Keratinocyte (primary cell): ENCODE data around the gene TLR9. TPM values are rescaled to one million over a fixed set of nuclear protein-coding genes. Genes with fewer than 3 reads are reported as not detected.

Experiments used
- DNase-seq: peaks from one replicate; pipeline ENCODE4 v3.0.0-alpha.2; 2011; ENCODE audit warnings: low read depth, missing footprints, low spot score
- FAIRE-seq: peaks from 2 replicates; lab custom pipeline; 2011; peaks lifted over from hg19 to GRCh38; lab: Jason Lieb, UNC
- H2AFZ ChIP-seq: 2 replicates; pipeline ENCODE4 v1.6.0; 2012; ENCODE audit warnings: low read length, control low read depth, inconsistent platforms; ENCODE audit not compliant: control insufficient read depth
- H3K27ac ChIP-seq: 2 replicates; pipeline ENCODE4 v1.5.1; 2011; ENCODE audit warnings: low read length; ENCODE audit not compliant: control insufficient read depth, insufficient read depth
- H3K27me3 ChIP-seq: 3 replicates; pipeline ENCODE4 v1.6.0; 2011; ENCODE audit warnings: low read length; ENCODE audit not compliant: control insufficient read depth, insufficient read depth; ENCODE audit errors: extremely low read depth
- H3K36me3 ChIP-seq, 2 experiments: 2 replicates in 1 of 2; 3 replicates in 1 of 2; pipeline ENCODE4 v1.5.1; 2011; ENCODE audit warnings: low read length in 2 of 2, mild to moderate bottlenecking in 1 of 2; ENCODE audit not compliant: control insufficient read depth in 2 of 2, insufficient read depth in 2 of 2; ENCODE audit errors: extremely low read depth in 1 of 2
- H3K4me1 ChIP-seq: 3 replicates; pipeline ENCODE4 v1.5.1; 2011; ENCODE audit warnings: low read length; ENCODE audit not compliant: control insufficient read depth, insufficient read depth; ENCODE audit errors: extremely low read depth
- H3K4me2 ChIP-seq: 3 replicates; pipeline ENCODE4 v1.6.0; 2011; ENCODE audit warnings: low read depth, low read length; ENCODE audit not compliant: control insufficient read depth, insufficient read depth; ENCODE audit errors: extremely low read depth
- H3K4me3 ChIP-seq, 3 experiments: fragments of 200-600 bp in 1 of 3; sonication (generic) in 1 of 3; 2 replicates in 2 of 3; 3 replicates in 1 of 3; pipeline ENCODE4 v1.5.1; 2011 to 2016; ENCODE audit warnings: low read length in 3 of 3, mild to moderate bottlenecking in 3 of 3, control low read depth in 2 of 3, inconsistent platforms in 1 of 3, low read depth in 1 of 3, mixed read lengths in 1 of 3, mixed run types in 1 of 3, moderate library complexity in 1 of 3; ENCODE audit not compliant: control insufficient read depth in 2 of 3, insufficient read depth in 2 of 3; ENCODE audit errors: extremely low read depth in 1 of 3
- H3K79me2 ChIP-seq: 2 replicates; pipeline ENCODE4 v1.6.0; 2012; ENCODE audit warnings: low read length; ENCODE audit not compliant: control insufficient read depth, insufficient read depth
- H3K9ac ChIP-seq: 3 replicates; pipeline ENCODE4 v1.6.0; 2011; ENCODE audit warnings: low read length; ENCODE audit not compliant: control insufficient read depth, insufficient read depth; ENCODE audit errors: extremely low read depth
- H3K9me1 ChIP-seq: 3 replicates; pipeline ENCODE4 v1.6.0; 2011; ENCODE audit warnings: low read length; ENCODE audit not compliant: control insufficient read depth, insufficient read depth; ENCODE audit errors: extremely low read depth
- H3K9me3 ChIP-seq: 2 replicates; pipeline ENCODE4 v1.5.1; 2012; ENCODE audit warnings: low read depth, low read length; ENCODE audit not compliant: control insufficient read depth
- H4K20me1 ChIP-seq: 3 replicates; pipeline ENCODE4 v1.6.0; 2011; ENCODE audit warnings: low read length; ENCODE audit not compliant: control insufficient read depth, insufficient read depth; ENCODE audit errors: extremely low read depth
- EZH2 ChIP-seq: IDR thresholded peaks from one replicate; pipeline ENCODE4 v1.6.1; 2012; ENCODE audit warnings: inconsistent platforms, mild to moderate bottlenecking, low read length, moderate library complexity
- dilution Hi-C: fragments of 300-500 bp; cut with MboI; formaldehyde crosslinking; loops from one replicate; pipeline ENCODE4 v1.7.0; 2020; ENCODE audit warnings: low sequenced_read_pairs; ENCODE audit not compliant: extremely low pct_ligation_motif_present
- polyA plus RNA-seq, 5 experiments: library from polyadenylated mRNA; depleted of rRNA in 3 of 5; stranded (reverse) in 3 of 5; stranded (forward) in 1 of 5; unstranded in 1 of 5; fragments of >200 nt; gene quantifications; 1 replicate in 1 of 5; 2 replicates in 3 of 5; 3 replicates in 1 of 5; pipeline versions ENCODE4 v1.2.1 to v1.2.3, GENCODE V29; 2011 to 2012; ENCODE audit warnings: missing spikeins in 2 of 5, low read depth in 1 of 5, low replicate concordance in 1 of 5
- TF ChIP-seq, protein P1 (sequence below), 3 experiments: IDR thresholded peaks in 1 of 3; conservative IDR thresholded peaks in 1 of 3; optimal IDR thresholded peaks in 1 of 3; 2 replicates in 2 of 3; 3 replicates in 1 of 3; pipeline versions ENCODE3 to v1.5.1; 2011; ENCODE audit warnings: low read length in 3 of 3, mild to moderate bottlenecking in 3 of 3, moderate library complexity in 2 of 3, control low read depth in 1 of 3, inconsistent platforms in 1 of 3; ENCODE audit not compliant: insufficient read depth in 2 of 3; ENCODE audit errors: extremely low read depth in 1 of 3

The TLR9 gene
- polyA plus RNA-seq, 1 donor (not counting 4 experiments of a cell fraction or from before 2014, with no cell fraction given): not detected

DNA sequence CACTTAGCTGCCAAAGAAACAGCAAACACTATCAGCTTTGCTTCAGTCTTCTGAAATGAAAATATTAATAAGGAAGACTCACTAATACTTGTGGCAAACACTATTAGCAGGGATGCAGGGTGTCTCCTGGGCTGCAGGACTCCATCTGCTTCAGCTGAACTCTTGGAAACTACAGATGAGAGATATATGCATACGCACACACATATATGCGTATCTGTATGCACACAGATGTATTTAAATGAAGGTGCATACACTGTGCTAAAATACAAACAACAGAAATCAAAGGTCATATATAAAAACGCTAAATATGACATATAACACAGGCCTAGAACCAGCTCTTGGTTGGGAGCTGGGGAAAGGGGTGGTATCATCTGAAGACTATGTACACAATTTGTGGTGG is 30.7 kb upstream of the TLR9 start:
- Histone ChIP-seq H3K9ac (no peak overlapping the region), H3K4me1 (peaks cover 11% of the 10 kb centered on the region), H3K27me3 (no peaks in the 10 kb centered on the region), H3K4me3 (no peak overlapping the region), H2AFZ (no peak overlapping the region), H3K36me3 (peaks cover 32 to 43% of the 10 kb centered on the region in 2 experiments), H4K20me1 (peaks cover 4% of the 10 kb centered on the region), H3K9me3 (no peaks in the 10 kb centered on the region), H3K4me2 (no peak overlapping the region), H3K79me2 (peaks cover 6% of the 10 kb centered on the region), H3K9me1 (no peaks in the 10 kb centered on the region), H3K27ac (no peak overlapping the region)
- DNase-seq: no peak
- TF ChIP-seq EZH2: no peak
- TF ChIP-seq, protein P1, sequence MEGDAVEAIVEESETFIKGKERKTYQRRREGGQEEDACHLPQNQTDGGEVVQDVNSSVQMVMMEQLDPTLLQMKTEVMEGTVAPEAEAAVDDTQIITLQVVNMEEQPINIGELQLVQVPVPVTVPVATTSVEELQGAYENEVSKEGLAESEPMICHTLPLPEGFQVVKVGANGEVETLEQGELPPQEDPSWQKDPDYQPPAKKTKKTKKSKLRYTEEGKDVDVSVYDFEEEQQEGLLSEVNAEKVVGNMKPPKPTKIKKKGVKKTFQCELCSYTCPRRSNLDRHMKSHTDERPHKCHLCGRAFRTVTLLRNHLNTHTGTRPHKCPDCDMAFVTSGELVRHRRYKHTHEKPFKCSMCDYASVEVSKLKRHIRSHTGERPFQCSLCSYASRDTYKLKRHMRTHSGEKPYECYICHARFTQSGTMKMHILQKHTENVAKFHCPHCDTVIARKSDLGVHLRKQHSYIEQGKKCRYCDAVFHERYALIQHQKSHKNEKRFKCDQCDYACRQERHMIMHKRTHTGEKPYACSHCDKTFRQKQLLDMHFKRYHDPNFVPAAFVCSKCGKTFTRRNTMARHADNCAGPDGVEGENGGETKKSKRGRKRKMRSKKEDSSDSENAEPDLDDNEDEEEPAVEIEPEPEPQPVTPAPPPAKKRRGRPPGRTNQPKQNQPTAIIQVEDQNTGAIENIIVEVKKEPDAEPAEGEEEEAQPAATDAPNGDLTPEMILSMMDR (optimal IDR thresholded peaks at IDR 0.05 in 1 of 3, IDR thresholded peaks at IDR 0.05 in 1 of 3, conservative IDR thresholded peaks at IDR 0.05 in 1 of 3; ENCODE audit: extremely low read depth in 1 of 3, insufficient read depth in 2 of 3, low read length in 3 of 3): no peak
- no peak for FAIRE-seq
- dilution Hi-C loops: no loop called here

DNA sequence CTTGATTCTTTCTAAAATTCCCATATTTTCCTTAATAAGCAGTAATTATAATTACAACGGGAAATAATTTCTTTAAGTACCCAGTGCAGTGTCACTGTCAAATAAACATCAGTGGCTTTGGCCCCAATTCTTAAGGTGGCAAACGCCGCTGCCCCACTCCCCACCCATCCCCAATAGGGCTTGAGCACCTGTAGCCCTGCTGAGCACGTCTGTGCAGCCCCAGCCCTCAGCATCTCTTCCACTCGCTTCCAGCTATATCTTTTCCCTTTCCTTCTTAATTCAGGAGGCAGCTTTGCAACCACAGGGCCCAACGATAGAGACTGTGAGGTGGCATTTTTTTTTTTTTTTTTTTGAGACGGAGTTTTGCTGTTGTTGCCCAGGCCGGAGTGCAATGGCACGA is 29.2 kb upstream of the TLR9 start:
- peaks cover 5% of the 10 kb centered on the region for H3K79me2 ChIP-seq
- no peak overlapping the region for H3K4me2 ChIP-seq
- FAIRE-seq: no peak
- H4K20me1 ChIP-seq: peaks cover 4% of the 10 kb centered on the region
- peaks cover 38 to 49% of the 10 kb centered on the region in 2 experiments for H3K36me3 ChIP-seq
- peaks cover 11% of the 10 kb centered on the region for H3K4me1 ChIP-seq
- no peaks in the 10 kb centered on the region for H3K9me3 ChIP-seq
- DNase-seq: no peak
- dilution Hi-C loops: no loop called here
- TF ChIP-seq, protein P1 (optimal IDR thresholded peaks at IDR 0.05 in 1 of 3, IDR thresholded peaks at IDR 0.05 in 1 of 3, conservative IDR thresholded peaks at IDR 0.05 in 1 of 3; ENCODE audit: extremely low read depth in 1 of 3, insufficient read depth in 2 of 3, low read length in 3 of 3): no peak
- no peak for TF ChIP-seq EZH2
- H3K27me3 ChIP-seq: no peaks in the 10 kb centered on the region
- no peak overlapping the region for H3K9ac ChIP-seq
- no peak overlapping the region for H3K27ac ChIP-seq
- no peak overlapping the region for H2AFZ ChIP-seq
- no peak overlapping the region for H3K4me3 ChIP-seq
- no peaks in the 10 kb centered on the region for H3K9me1 ChIP-seq
